ENCODE measurements around the gene STARD10.
"Not testable (repeated sequence)": the region's sequence is repeated elsewhere in the genome, so short reads cannot be mapped to it uniquely, and the experiment has no call there.

Gene STARD10

DNA sequence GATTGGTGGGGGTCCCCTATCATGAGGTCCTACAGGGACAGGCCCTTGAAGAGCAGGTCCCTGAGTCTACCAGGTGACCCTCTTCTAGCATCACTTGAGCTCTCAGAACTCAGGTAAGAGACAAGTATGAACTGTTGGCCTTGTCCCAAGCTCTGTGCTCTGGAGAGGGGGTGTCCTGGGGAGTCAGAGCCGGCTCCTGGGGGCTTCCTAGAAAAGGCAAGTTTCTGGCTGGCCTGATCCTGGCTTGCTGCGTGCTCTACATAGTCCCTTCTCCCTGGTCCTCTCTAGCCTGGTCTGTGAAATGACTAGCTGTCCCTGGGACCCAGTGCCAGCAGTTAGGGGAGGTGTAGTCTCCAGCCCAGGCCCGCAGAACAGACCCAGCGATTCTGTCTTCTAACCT is 31.8 kb upstream of the STARD10 start:
- DNase-seq, result no peak

DNA sequence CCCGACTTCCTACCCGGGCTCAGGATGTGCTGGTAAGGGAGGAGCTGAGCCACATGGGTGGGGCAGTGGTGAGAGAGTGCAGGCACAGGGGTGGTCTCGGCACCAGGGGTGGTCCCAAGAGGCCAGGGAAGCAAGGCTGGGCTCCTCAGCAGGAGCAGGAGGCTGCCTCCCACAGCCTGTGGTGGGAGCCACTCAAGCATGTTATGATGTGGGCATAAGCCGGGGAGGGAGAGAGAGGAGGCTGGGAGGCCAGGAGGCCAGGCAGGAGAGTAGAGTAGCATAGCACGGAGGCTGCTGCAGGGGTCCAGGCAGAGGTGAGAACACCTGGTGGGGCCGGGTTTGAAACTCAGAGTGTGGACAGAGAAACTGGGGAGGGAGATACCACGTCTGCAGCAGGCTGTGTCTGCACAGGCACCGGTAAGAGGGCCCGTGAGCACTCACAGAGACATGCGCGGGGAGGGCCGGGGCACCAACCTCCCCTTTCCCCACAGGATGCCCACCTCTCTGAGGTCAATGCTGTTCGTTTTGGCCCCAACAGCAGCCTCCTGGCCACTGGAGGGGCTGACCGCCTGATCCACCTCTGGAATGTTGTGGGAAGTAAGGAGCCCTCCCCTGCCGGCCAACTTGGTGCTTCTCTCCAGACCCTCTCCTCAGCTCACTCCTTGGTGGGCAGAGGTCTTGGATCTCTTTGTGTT is 31.1 kb upstream of the STARD10 start:
- no peak for DNase-seq

DNA sequence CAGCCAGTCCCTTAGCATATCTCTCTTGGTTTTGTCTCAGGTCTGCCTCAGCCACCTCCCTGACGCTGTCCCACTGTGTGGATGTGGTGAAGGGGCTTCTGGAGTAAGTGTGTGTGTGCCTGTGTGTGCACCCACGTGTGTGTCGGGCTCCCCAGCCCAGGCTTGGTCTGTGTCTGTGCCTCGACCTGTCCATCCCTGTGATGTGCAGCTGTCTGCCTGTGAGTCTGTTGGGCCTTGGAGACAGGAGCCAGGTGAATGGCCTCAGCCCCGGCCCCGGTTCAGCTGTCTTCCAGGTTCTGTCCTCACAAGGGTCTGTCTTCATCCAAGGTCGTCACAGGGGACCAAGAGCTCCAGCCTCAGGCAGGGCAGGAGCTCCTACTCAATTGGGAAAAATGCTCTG is 30.2 kb upstream of the STARD10 start:
- no peak for DNase-seq

DNA sequence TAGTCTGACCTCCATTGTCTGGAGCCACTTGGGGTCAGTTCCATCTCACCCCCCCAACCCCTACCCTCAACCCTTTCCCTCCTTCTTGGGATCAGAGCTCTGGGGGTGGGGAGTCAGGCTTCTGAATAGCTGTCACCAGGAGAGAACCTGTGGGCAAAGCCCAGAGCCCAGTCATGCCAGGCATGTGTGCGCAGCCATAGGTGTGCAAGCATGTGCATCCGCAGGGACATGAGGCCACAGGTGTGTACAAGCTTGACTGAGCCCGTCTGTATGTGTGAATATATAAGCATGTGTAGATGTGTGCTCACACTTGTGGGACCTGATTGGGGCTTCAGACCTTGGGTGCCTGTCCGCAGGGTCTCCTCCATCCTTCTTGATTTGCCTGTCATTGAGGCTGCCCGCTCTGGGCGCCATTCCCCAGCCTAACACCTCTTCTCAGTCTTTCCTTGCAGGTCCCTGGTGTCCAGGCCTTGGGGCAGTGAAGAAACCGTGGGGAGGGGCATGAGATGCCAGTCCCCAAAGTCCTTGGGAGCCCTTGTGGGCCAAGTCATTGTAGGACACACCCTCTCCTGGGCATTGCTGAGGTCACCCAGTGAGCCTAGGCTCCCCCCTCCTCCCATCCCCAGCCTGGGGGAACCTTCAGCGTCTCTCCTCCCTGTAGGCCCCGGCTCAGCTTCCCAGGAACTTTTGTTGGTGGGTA is 29.4 kb upstream of the STARD10 start:
- no peak for DNase-seq

DNA sequence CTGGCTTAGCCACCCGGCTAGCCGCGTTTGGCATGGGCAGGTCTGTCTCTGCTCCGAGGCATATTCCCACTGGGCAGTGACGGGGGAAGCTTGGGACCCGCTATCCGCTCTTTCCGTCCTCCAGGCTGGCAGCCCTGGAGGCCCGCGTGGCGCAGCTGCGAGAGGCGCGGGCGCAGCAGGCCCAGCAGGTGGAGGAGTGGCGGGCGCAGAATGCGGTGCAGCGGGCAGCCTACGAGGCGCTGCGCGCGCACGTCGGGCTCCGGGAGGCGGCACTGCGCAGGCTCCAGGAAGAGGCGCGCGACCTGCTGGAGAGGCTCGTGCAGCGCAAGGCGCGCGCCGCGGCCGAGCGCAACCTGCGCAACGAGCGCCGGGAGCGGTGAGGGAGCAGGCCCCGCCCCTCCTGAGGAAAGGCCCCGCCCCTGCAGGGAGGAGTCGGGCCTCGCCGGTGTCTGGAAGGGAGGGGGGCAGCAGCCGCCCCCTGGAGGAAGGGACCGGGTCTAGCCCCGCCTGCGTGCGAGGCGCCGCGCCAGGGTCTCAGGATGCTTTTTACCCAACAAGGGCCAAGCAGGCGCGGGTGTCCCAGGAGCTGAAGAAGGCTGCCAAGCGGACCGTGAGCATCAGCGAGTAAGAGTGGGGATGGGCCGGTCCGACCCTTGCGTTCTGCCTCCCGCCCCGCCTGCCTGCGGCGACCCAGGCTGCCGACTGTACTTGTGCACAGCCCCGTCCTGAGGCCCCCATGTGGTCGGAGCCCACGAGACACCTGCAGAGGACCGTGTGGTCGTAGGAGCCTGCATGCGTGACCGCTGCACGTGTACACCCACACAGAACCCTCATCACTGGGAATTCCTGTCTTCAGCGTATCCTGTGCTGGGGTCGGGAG is 28.3 kb upstream of the STARD10 start:
- DNase-seq, result no peak

DNA sequence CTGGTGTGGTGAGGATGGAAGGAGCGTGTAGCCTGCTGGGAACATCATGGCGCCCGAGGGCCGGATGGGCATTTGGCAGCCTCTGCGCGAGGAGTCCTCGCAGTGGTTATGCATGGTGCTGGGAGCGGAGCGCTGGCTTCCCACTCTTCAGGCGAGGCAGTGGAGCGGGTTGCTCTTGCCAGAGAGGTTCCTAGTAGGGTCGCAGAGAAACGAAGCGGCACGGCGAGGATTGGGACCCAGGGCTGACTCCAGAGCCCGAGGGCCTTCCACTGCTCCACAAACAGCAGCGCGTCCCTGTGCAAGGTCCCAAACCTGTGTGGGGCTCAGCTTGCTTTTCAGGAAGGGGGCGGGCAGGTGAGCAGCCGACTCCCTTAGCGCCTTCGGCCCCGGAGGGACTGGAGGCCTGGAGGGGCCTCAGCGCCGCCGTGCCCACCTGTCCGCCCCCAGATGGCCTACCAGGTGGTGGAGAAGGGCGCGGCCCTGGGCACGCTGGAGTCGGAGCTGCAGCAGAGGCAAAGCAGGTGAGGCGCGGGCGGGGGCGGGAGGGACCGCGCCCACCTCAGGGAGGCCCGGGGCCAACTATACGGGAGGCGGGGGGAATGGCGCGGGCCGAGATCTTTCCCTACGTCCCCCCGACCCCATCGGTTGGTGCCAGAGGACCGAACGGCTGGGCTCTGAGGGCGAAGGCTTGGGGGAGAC is 27.5 kb upstream of the STARD10 start:
- no peak for DNase-seq

DNA sequence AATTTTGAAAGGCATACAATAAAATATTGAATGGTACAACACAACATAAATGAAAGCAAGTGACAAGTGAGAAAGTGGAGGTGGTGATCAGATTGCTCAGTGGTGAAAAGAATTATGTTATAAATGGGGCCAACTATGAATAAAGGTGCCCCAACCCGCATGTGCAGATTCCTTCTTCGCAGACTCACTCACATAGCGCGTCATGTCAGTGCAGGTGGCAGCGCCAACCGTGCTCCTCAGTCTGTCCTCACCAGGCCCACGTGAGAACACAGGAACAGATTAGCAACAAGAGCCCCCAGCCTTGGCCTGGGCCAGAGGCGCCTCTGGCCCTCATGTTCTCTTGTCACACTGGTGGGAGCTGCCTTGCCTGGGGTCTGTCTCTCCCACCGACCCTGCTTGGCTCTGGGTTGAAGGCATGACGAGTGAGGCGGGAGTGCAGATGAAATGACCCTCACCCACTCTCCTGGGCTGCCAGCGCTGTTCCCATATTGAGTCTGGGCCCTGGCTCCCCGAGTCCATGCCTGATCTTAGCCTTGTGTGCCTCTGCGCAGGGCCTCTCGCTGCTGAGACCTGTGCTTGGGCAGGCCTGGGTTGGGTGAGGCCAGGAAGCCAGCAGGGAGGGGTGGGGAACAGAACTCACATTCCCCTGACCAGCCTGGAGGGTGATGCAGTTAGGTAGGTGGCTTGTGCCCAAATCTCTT is 26.7 kb upstream of the STARD10 start:
- no peak for DNase-seq

DNA sequence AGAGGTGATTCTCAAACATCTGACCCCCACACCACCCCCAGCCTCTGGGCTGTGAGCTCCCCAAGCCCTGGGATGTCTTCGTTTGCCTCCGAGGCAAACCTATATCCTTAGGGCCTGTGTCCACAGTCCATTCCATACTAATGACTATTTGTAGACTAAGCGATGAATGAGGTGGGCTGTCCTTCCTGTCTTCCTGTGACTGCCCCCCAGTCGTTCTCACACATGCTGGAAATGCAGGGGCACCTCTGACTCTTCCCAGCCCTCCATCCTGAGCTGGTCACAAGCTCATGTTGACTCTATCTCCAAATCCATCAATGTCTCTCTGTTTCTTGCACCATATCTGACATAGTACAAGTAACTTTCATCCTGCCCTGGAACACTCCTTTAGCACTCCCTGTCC is 25.1 kb upstream of the STARD10 start:
- DNase-seq, result no peak

DNA sequence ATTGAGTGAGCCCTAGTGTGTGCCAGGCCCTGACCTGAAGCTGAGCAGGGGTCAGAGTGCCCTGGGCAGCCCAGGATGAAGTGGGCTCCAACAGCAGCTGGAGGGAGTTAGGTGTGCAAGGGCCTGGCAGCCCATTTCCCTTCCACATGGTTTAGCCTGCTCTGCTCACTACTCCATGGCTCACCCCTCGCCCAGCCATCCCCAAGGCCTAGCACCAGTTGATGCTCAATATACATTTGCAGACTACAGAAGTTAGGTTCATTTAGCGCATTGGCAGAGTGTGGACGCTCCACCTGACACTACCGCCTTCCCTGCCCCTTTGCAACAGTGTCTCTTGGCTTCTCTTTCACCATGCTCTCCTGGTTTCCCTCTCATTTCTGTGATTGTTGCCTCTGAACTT is 24.1 kb upstream of the STARD10 start:
- DNase-seq, result no peak

DNA sequence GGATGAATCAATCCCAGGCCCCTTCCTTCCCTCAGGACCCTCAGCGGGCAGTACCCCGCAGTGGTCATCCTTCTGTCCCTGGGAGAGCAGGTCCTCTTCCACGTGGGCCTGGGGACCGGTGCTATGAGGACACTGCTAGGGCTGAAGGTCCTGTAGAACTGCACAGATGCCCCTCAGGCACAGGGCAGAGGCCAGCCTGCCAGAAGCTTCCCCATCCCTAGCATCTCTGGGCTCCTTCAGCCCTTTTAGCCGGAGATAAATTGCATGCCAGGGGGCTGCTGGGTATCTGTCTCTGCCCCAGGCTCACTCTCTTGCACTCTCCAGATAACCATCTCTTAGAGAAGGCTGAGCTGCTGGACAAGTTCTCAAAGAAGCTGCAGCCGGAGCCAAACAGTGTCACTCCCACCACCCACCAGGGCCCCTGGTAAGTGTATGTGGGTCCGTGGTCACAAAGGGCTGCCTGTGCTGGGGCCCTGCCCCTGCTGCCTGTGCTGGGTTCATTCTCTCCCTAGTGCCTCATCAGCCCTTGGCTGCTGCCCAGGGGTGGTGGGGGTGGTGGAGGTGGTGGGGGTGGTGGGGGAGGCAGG is 22.6 kb upstream of the STARD10 start:
- DNase-seq, result peak; percentile 86

DNA sequence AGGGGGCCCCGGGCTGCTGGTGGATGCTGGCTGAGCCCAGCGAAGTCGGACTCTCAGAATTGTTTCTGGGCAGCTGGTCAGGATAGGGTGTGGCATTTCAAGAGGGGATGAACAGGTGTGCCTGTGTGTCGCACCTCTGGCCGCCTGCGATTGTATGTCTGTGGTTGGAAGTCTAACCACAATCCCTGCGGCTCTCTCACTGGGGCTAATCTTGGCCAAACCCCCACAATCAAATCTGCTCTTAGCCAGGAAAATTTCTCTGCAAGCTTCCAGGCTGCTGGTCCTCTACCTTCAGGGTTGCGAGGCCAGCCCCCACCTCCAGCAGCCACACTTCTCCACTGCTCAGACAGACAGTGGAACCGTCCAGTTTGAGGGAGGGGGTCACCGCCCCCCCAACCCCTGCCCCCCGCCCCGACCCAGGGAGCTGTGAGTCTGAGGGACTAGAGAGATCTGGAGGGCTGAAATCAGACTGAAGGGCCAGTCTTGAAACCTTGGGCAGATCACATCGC is 21.3 kb upstream of the STARD10 start:
- DNase-seq, result peak; percentile 97

DNA sequence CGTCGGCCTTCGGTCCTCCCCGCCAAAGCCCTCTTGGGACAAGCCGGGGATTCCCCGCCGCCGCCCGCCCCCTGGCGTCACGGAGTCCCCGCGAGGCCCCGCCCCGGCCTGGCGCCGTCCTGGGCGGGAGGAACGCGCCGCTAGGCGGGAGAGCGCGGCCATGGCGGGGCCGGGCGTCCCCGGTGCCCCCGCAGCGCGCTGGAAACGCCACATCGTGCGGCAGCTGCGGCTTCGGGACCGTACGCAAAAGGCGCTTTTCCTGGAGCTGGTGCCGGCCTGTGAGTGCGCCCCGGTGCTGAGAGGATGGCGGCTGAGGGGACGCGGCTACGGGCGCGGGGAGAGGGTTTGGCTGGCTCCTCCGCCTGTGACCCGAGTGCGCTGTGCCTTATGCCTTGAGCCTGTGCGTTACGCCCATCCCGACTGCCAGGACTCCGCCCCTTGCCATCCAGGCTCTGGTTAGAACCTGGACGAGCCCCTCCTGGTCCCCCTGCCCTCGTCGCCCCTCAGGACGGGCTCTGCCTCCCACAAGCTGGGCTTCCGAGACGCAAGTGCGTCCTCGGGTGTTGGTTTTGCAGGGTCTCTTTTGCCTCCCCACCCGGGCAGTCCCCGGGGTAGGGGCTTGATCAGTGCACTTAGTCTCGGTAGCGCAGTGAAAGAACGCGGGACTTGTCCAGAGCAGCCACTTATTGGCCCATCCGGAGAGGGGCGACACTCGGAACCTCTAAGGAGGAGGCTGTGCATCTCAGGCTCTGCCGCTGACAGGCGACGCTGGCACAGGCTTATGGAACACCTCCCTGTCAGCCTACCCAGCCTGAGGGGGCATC is 20.7 kb upstream of the STARD10 start, which contains the start of gene ATG16L2:
Gene ATG16L2, plus strand, starts transcription at position 126 of the 824 bp plus-strand sequence. Its CDS starts 35 bp downstream, at position 161.
- peak; percentile 99 for DNase-seq

DNA sequence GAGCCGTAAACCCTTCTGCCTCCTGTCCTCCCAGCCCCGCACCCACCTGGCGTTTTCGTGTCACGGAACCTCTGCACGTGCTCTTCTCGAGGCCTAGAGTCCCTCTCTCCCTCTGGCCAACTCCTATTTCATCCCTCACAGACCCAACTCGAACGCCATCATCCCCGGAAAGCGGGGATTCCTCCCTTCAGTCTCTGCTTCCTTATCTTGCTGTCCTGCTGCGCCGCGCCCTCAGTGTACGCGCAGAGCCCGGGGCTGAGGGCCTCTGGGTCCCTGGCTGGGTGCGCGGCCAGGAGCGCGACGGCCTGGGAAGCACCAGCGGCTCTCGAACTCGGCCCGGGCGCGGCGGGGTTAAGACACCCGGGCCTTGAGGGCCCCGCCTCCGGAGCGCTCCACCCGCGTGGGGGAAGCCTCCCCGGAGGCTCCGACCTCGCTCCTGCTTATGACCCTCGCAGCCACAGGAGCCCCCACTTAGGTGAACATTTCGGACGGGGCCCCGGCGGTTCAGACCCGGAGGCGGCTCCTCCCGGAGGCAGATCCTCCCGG is 20.0 kb upstream of the STARD10 start:
- peak; percentile 99 for DNase-seq

DNA sequence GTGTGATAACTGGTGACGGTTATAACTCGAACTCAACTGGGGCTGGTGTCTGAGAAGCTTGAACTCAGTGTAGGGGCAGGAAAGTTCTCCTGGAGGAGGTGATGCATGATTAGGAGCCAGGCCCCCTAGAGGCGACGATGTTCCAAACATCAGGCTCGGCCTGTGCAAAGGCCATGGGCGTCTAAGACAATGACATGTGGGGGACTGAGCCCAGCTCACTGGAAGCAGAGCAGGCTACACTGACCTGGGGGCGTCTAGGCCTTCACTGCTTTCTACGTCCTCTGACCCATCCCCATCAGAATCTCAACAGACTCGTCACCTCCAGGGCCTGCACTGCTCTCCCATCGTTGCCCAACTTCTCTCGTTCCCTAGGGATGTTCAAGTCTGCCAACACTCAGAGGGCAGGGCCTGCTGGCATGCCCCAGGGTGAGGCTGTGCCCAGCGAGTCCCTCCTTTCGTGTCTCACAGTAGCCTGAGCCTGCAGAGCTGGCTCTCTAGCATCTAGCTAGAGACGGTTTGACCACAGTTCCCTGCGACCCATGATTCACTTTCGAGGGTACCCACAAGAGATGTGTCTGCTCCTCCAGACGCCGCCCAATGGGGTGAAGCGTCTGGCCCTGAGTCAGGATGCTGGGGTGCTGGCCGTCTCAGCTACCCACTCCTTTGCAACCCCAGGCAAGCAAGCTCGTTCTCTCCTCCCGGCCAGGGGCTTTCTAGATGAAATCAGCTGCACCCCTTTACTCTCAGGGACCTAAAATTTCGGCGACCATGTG is 19.3 kb upstream of the STARD10 start:
- DNase-seq, result peak; percentile 98

DNA sequence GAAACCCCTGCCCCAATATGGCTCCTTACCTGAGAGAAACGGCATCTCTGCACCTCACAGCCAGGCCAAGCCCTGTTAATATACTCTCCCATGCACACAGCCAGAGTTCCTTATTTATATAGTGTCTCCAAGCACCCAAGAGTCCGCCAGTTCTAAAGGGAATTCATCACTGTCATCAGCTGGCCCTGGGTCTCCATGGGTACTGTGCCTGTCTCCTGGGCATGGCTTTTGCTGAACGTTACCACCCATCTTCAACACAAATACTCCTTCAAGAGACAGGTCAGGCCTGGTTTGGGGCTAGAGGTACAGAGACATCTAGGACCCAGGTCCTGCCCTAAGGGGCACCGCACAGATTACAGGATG is 18.7 kb upstream of the STARD10 start:
- no peak for DNase-seq

DNA sequence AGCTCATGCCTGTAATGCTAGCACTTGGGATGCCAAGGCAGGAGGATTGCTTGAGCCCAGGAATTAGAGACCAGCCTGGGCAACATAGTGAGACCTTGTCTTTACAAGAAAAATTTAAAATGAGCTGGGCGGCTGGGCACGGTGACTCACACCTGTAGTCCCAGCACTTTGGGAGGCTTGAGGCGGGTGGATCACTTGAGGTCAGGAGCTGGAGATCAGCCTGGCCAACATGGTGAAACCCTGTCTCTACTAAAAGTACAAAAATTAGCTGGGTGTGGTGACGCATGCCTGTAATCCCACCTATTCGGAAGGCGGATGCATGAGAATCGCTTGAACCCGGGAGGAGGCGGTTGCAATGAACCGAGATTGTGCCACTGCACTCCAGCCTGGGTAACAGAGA is 17.8 kb upstream of the STARD10 start:
- not testable (repeated sequence) for DNase-seq

DNA sequence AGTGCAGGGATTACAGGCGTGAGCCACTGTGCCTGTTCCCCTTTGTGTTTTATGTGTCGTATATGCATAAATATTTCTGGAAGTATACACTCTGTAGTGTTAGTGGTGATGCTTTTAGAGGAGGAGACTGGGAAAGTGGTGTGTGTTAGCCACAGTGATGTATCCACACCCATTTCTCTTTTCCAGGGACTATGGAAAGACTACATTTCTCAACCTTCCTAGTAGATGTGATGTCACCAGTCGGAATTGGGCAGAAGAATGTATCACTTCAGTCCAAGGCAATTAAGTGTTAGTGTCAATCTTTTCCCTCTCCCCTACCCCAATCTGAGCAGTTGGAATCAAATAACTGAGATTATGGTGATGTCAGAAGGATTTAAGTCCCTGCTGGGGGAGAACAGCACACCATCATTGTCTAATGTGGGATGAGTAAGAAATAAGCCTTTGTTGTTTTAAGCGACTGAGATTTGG is 14.5 kb upstream of the STARD10 start:
- DNase-seq, result no peak

DNA sequence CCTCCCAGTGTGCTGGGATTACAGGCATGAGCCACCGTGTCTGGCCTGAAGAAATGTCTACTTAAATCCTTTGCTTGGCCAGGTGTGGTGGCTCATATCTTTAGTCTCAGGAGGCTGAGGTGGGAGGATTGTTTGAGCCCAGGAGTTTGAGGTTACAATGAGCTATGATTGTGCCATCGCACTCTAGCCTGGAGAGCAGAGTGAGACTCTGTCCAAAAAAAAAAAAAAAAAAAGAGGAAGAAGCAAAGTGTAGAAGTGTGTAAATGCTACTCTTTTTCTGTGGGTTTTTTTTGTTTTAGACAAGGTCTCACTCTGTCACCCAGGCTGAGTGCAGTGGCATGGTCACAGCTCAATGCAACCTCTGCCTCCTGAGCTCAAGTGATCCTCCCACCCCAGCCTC is 13.9 kb upstream of the STARD10 start:
- peak; percentile 98 for DNase-seq

DNA sequence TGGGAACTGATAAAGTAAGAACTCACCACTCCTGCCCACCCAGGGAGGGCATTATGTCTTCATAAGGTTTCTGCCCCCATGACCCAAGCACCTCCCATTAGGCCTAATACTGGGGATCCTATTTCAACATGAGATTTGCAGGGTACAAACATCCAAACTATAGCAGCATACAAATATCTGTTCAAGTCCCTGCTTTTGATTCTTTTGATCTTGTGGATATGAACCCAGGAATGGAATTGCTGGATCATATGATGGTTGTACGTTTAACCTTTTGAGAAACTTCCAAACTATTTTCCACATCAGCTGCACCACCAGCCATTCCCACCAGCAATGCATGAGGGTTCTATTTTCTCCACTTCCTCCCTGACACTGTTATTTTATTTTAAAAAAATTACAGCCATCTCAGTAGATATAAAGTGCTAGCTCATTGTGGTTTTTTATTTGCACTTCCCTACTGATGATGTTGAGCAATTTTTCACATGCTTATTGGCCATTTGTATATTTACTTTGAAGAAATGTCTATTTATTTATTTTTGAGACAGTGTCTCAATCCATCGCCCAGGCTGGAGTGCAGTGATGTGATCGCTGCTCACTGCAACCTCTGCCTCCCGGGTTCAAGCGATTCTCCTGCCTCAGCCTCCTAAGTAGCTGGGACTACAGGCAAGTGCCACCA is 13.3 kb upstream of the STARD10 start:
- DNase-seq, result peak; percentile 98
